ENCODE results near the gene PARP8.
"Not testable (repeated sequence)": the region's sequence is repeated elsewhere in the genome, so short reads cannot be mapped to it uniquely, and the experiment has no call there.

Gene PARP8

GRCh38 chr5:50687548-50687947 is 21.1 kb downstream of the PARP8 start:
- DNase-seq: no peak

- DNase-seq: no peak
Measured at GRCh38 chr5:50691399-50692016, 25.1 kb downstream of the PARP8 start.

- DNase-seq: peak; percentile 71
Measured at GRCh38 chr5:50694027-50694590, 27.7 kb downstream of the PARP8 start.

GRCh38 chr5:50694626-50695025 is 28.2 kb downstream of the PARP8 start:
- not testable (repeated sequence) for DNase-seq

- no peak for DNase-seq
Measured at GRCh38 chr5:50697739-50698138, 31.3 kb downstream of the PARP8 start.

GRCh38 chr5:50699737-50700136 is 33.3 kb downstream of the PARP8 start:
- no peak for DNase-seq

- no peak for DNase-seq
Measured at GRCh38 chr5:50700706-50701105, 34.3 kb downstream of the PARP8 start.

- DNase-seq: peak; percentile 80
Measured at GRCh38 chr5:50702615-50703366, 36.4 kb downstream of the PARP8 start.

GRCh38 chr5:50703367-50703666 is 36.9 kb downstream of the PARP8 start:
- DNase-seq: no peak

- DNase-seq: no peak
Measured at GRCh38 chr5:50704730-50705129, 38.3 kb downstream of the PARP8 start.

GRCh38 chr5:50709471-50709870 is 43.0 kb downstream of the PARP8 start:
- no peak for DNase-seq

GRCh38 chr5:50710838-50711237 is 44.4 kb downstream of the PARP8 start:
- no peak for DNase-seq

GRCh38 chr5:50711280-50711679 is 44.8 kb downstream of the PARP8 start:
- DNase-seq: peak; percentile 76

- DNase-seq: no peak
Measured at GRCh38 chr5:50712479-50712878, 46.0 kb downstream of the PARP8 start.

- DNase-seq: no peak
Measured at GRCh38 chr5:50715001-50715400, 48.6 kb downstream of the PARP8 start.

- DNase-seq: no peak
Measured at GRCh38 chr5:50716134-50716533, 49.7 kb downstream of the PARP8 start.

- peak; percentile 78 for DNase-seq
Measured at GRCh38 chr5:50717651-50718050, 51.2 kb downstream of the PARP8 start.

- DNase-seq: no peak
Measured at GRCh38 chr5:50720061-50720710, 53.7 kb downstream of the PARP8 start.

GRCh38 chr5:50722223-50722622 is 55.8 kb downstream of the PARP8 start:
- no peak for DNase-seq

GRCh38 chr5:50724262-50724661 is 57.8 kb downstream of the PARP8 start:
- no peak for DNase-seq

GRCh38 chr5:50725800-50726474 is 59.5 kb downstream of the PARP8 start:
- no peak for DNase-seq

GRCh38 chr5:50726475-50727148 is 60.2 kb downstream of the PARP8 start:
- DNase-seq: no peak

- peak; percentile 50 for DNase-seq
Measured at GRCh38 chr5:50727149-50727496, 60.7 kb downstream of the PARP8 start.
